Right lobe of liver (tissue), 6 donors: ENCODE data around the gene TFEC. TPM values are rescaled to one million over a fixed set of nuclear protein-coding genes. Genes with fewer than 3 reads are reported as not detected.

Experiments
- ATAC-seq, 4 donors: fragments of 200-7000 bp; cut with Tn5 transposase; one replicate each; pipeline ENCODE4 v1.9.1; 2020; ENCODE audit warnings: mild to moderate bottlenecking in 4 of 4, moderate library complexity in 4 of 4
- DNase-seq, 3 donors: peaks; one replicate each; pipeline ENCODE4 v3.0.0-alpha.2; 2020
- H3K27ac ChIP-seq, 3 donors: fragments of 200-600 bp; one replicate each; pipeline ENCODE4 v1.8.0; 2022
- H3K27me3 ChIP-seq, 2 donors: fragments of 200-600 bp; one replicate each; pipeline ENCODE4 v1.8.0; 2022
- H3K36me3 ChIP-seq, 4 donors: fragments of 200-600 bp; sonication (generic) in 1 of 4; one replicate each; pipeline versions ENCODE4 v1.5.1 to v1.8.0; 2017 to 2022; ENCODE audit warnings: control low read depth in 1 of 4
- H3K4me1 ChIP-seq, 4 donors: fragments of 200-600 bp; sonication (generic) in 1 of 4; one replicate each; pipeline versions ENCODE4 v1.5.1 to v1.8.0; 2017 to 2022; ENCODE audit warnings: control low read depth in 1 of 4
- H3K4me3 ChIP-seq, 3 donors: fragments of 200-600 bp; one replicate each; pipeline ENCODE4 v1.8.0; 2022
- H3K9me3 ChIP-seq, 4 donors: fragments of 200-600 bp; sonication (generic) in 1 of 4; one replicate each; pipeline versions ENCODE4 v1.5.1 to v1.8.0; 2017 to 2022; ENCODE audit warnings: control low read depth in 1 of 4
- POLR2A ChIP-seq: fragments of 450-650 bp; IDR thresholded peaks from one replicate; pipeline ENCODE4 v1.6.1; 2017; ENCODE audit warnings: antibody characterized with exemption, mild to moderate bottlenecking
- WGBS: methylation state at CpG from one replicate; pipeline ENCODE4 v1.1.6; 2018; ENCODE audit warnings: low coverage, low lambda C conversion rate; ENCODE audit not compliant: insufficient coverage; ENCODE audit errors: missing lambda C conversion rate; 5-methylcytosine and 5-hydroxymethylcytosine counted together
- intact Hi-C, 2 donors: fragments of 100-400 bp; cut with DNase I; formaldehyde crosslinking; loops; one replicate each; pipeline versions ENCODE4 v1.11.2 to v1.14.1; 2022
- total RNA-seq, 6 experiments: library from RNA; depleted of rRNA in 2 of 6; stranded (reverse); fragments of >200 nt in 2 of 6; fragmentation: NEBNext Ultra II Directional in 3 of 6; extraction: Animal tissue kit (Norgen Biotek cat#: 25700) in 3 of 6; gene quantifications; one replicate each; pipeline versions ENCODE4 v1.1.0 to v1.2.4, GENCODE V29; 2016 to 2023
- TF ChIP-seq, protein P1 (sequence below), 4 donors: fragments of 200-600 bp in 3 of 4; fragments of 450-650 bp in 1 of 4; IDR thresholded peaks; one replicate each; pipeline versions ENCODE4 v1.5.1 to v1.8.0; 2016 to 2022; ENCODE audit warnings: antibody characterized with exemption in 4 of 4, mild to moderate bottlenecking in 2 of 4
- donor health status: DM: no; HTN: yes; CAD: no.
- donor health status: DM: no; HTN: no; CAD: no.
- donor health status: DM: no; HTN: no; CAD: no.
- donor health status: DM: no; HTN: yes; CAD: no.
- donor health status: DM: no; HTN: yes; CAD: no.

The TFEC gene
- total RNA-seq, 6 experiments from 2014 or later, result 0.95 to 5.4 (median 2.4) TPM

- Histone ChIP-seq H3K27me3 (no peaks in the 10 kb centered on the region), H3K4me3 (no peak overlapping the region), H3K9me3 (no peaks in the 10 kb centered on the region), H3K36me3 (no peaks in the 10 kb centered on the region), H3K4me1 (no peaks in the 10 kb centered on the region), H3K27ac (no peak overlapping the region)
- ATAC-seq, result no peak
- TF ChIP-seq, protein P1, sequence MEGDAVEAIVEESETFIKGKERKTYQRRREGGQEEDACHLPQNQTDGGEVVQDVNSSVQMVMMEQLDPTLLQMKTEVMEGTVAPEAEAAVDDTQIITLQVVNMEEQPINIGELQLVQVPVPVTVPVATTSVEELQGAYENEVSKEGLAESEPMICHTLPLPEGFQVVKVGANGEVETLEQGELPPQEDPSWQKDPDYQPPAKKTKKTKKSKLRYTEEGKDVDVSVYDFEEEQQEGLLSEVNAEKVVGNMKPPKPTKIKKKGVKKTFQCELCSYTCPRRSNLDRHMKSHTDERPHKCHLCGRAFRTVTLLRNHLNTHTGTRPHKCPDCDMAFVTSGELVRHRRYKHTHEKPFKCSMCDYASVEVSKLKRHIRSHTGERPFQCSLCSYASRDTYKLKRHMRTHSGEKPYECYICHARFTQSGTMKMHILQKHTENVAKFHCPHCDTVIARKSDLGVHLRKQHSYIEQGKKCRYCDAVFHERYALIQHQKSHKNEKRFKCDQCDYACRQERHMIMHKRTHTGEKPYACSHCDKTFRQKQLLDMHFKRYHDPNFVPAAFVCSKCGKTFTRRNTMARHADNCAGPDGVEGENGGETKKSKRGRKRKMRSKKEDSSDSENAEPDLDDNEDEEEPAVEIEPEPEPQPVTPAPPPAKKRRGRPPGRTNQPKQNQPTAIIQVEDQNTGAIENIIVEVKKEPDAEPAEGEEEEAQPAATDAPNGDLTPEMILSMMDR (IDR thresholded peaks at IDR 0.05), result no peak
- no peak for TF ChIP-seq POLR2A
- intact Hi-C loops, result no loop called here
- 75% methylated on average over 1 of the region's 1 CpG for WGBS
- DNase-seq, result no peak
Observed at GRCh38 chr7:115951547-115951946, 79.0 kb downstream of the TFEC start.

- no peaks in the 10 kb centered on the region for H3K4me1 ChIP-seq
- no peak for ATAC-seq
- no peaks in the 10 kb centered on the region for H3K36me3 ChIP-seq
- H3K27me3 ChIP-seq, result no peaks in the 10 kb centered on the region
- H3K4me3 ChIP-seq, result no peak overlapping the region
- 36% methylated on average over 5 of the region's 5 CpGs for WGBS
- TF ChIP-seq, protein P1 (IDR thresholded peaks at IDR 0.05), result no peak
- no peak for TF ChIP-seq POLR2A
- intact Hi-C loops, result no loop called here
- no peak overlapping the region for H3K27ac ChIP-seq
- no peaks in the 10 kb centered on the region for H3K9me3 ChIP-seq
- no peak for DNase-seq
Observed at GRCh38 chr7:115941703-115942268, 88.8 kb downstream of the TFEC start.

GRCh38 chr7:115940460-115941060, 90.0 kb downstream of the TFEC start:
- no peak for TF ChIP-seq POLR2A
- TF ChIP-seq, protein P1 (IDR thresholded peaks at IDR 0.05), result no peak
- H3K36me3 ChIP-seq, result no peaks in the 10 kb centered on the region
- H3K4me1 ChIP-seq, result no peaks in the 10 kb centered on the region
- no peaks in the 10 kb centered on the region for H3K9me3 ChIP-seq
- H3K4me3 ChIP-seq, result no peak overlapping the region
- ATAC-seq (peak in 2 of 4 donors; percentile 15 to 16), DNase-seq (no peak)
- WGBS, result 37% methylated on average over 3 of the region's 3 CpGs
- H3K27me3 ChIP-seq, result no peaks in the 10 kb centered on the region
- intact Hi-C loops, result no loop called here
- no peak overlapping the region for H3K27ac ChIP-seq

GRCh38 chr7:115937960-115938359, 92.6 kb downstream of the TFEC start:
- ATAC-seq (no peak), DNase-seq (no peak)
- H3K36me3 ChIP-seq, result no peaks in the 10 kb centered on the region
- no peaks in the 10 kb centered on the region for H3K4me1 ChIP-seq
- WGBS, result 71% methylated on average over 1 of the region's 1 CpG
- H3K9me3 ChIP-seq, result no peaks in the 10 kb centered on the region
- H3K27me3 ChIP-seq, result no peaks in the 10 kb centered on the region
- H3K4me3 ChIP-seq, result no peak overlapping the region
- intact Hi-C loops, result no loop called here
- no peak for TF ChIP-seq POLR2A
- TF ChIP-seq, protein P1 (IDR thresholded peaks at IDR 0.05), result no peak
- H3K27ac ChIP-seq, result no peak overlapping the region
